GM21576 (cell line): Measurements from ENCODE around the gene ACER3.
"Not testable (repeated sequence)": the region's sequence is repeated elsewhere in the genome, so short reads cannot be mapped to it uniquely, and the experiment has no call there.

Experiments used
- ATAC-seq: cut with Tn5 transposase; IDR thresholded peaks from one replicate; pipeline ENCODE4 v1.9.1; 2021; ENCODE audit warnings: mild to moderate bottlenecking, moderate library complexity; ENCODE audit not compliant: unreplicated experiment

Gene ACER3

GRCh38 chr11:76836613-76837291 lies 24.0 kb upstream of the ACER3 start:
- no peak for ATAC-seq

- no peak for ATAC-seq
Measured at GRCh38 chr11:76837696-76838677, 22.7 kb upstream of the ACER3 start.

DNA sequence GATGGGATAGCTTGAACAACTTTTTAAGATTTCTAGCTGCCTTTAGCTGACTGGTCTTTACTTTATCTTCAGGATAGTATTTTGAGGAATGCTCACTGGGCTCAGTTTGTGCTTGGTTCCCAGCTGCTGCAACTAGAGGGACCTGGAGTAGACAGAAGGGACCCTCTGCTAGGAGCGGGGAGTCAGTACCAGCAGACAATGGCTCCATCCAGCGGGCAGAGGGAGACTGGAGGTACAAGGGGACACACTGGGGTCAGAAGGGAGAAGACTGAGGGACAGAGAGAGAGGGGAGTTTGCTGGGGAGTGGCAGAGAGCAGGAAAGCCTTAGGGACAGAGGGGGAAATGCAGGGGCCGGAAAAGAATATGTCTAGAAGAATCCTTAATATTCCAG lies 22.0 kb upstream of the ACER3 start:
- ATAC-seq: no peak

DNA sequence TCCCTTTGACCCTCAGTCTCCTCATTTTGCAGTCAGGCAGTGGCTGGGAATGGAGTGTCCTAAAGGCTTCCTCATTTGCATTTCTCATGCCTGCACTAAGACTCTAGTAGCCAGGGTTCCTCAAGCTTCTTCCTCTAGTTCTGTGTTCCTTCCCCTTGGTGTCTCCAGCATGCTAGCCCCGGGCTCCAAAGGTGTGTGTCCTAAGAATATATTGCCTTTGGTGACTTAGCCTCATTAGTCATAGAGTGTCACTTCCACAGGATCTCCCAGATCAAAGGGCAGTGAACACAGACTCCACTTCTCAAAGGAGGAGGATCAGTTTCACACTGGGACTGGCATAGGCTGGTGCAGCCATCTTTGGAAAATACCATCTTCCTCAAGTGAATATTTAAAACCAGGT lies 21.4 kb upstream of the ACER3 start:
- ATAC-seq: no peak

- ATAC-seq: no peak
Measured at GRCh38 chr11:76841923-76842452, 18.7 kb upstream of the ACER3 start.

- ATAC-seq: no peak
Measured at GRCh38 chr11:76843907-76844306, 16.8 kb upstream of the ACER3 start.

DNA sequence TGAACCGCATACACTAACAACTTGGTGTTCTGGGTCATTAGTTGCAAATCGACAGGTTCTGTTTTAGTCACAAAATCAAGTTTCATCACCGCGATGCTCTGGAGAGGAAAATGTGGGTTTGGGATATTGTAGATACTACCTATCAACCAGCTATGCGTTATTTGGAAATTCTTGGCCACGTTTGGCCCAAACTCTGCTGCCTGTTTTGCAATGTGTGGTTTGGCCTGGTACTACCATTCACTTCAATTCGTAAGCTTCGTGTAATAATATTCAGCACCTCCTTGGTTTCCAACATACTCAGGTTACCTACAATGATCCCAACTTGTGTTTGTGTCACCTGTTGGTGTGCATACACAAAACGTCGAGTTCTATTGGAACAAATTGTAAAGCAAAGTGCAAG lies 16.2 kb upstream of the ACER3 start:
- ATAC-seq: no peak

GRCh38 chr11:76845069-76845468 lies 15.6 kb upstream of the ACER3 start:
- no peak for ATAC-seq

GRCh38 chr11:76846441-76846840 lies 14.3 kb upstream of the ACER3 start:
- ATAC-seq: no peak

DNA sequence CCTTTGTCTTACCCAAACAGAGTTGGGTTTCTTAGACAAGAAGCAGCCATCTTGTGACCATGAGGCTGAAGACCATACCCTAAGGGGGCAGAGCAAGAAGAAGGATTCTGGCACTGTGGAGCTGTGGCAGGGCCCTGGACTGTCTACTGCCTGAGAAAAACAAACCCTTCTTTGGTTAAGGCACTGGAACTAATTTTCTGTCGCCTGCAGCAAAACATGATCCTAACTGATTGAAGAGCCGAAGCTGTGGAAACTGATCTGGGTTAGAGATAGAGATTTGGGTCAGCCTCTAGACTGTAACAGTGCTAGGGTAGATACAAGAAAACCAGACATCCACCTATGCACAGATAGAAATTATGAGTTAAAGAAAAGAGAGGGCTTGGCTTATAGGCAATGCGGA lies 11.3 kb upstream of the ACER3 start:
- ATAC-seq: no peak

DNA sequence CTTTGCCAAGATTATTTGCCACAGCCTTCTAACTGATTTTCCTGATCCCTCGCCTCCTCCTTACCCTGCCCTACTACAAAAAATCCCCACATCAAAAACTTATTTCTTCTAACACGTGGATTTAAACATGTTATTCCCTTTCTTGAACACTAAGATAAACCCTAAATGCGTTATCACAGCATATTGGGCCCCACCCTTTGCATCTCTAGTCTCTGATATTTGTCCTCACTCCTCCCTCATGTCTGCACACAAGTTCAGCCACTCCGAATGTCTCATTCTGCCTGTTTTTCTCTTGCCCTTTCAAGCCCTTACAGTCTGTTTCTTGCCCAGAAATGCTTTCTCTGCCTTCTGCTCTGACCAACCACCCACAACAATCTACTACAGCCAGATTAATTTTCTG lies 10.6 kb upstream of the ACER3 start:
- no peak for ATAC-seq

- no peak for ATAC-seq
Measured at GRCh38 chr11:76850815-76851214, 9.9 kb upstream of the ACER3 start.

DNA sequence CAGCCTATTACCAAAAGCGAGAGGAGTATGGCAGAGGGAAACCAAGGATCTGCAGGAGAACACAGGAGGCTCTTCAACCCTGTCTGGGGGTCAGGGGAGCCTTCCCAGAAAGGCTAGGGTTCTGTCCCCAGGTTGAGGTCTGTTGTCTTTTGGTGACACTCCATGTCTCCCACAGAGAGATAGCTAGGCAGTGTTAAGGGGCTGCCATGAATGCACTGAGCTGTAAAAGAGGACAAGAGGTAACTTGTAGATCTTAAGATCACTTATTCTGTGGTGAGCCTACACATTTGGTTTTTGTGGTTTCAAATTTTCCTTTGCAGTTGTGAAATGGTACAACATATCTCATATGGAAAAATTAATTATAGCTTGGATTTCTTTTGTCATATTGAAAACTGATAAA lies 6.0 kb upstream of the ACER3 start:
- no peak for ATAC-seq

DNA sequence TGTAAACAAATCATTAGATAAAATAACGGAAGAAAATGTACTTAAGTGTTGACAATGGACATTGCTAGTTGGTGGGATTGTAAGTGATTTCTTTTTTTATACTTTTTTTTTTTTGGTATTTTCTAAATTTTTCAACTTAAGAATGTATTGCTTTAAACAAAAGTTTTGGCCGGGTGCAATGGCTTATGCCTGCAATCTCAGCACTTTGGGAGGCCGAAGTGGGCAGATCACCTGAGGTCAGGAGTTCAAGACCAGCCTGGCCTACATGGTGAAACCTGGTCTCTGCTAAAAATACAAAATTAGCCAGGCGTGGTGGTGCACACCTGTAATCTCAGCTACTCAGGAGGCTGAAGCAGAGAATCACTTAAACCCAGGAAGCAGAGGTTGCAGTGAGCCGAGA lies 5.0 kb upstream of the ACER3 start:
- ATAC-seq: not testable (repeated sequence)

DNA sequence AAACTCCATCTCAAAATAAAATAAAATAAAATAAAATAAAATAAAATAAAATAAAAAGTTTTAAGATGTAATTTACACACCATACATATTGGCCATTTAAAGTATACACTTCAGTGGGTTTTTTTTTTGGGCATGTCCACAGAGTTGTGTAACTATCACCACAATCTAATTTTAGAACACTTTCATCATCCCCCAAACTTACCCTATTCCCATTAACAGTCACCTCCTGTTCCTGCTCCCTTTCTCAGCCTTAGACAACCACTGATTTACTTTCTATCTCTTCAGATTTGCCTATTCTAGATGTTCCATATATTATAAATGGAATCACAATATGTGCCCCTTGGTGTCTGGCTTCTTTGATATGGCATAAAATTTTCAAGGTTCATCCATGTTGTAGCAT lies 4.6 kb upstream of the ACER3 start:
- no peak for ATAC-seq

DNA sequence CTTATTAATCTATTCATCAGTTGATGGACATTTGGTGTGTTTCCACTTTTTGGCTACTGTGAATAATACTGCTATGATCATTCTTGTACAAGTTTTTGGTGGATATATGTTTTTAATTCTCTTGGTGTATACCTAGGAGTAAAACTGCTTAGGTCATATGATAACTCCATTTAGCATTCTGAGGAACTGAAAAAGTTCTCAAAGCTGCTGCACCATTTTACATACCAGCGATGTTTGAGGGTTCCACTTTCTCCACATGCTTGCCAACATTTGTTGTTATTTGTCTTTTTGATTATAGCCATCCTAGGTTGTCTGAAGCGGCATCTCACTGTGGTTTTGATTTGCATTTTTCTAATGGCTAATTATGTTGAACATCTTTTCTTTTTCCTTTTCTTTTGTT lies 4.1 kb upstream of the ACER3 start:
- ATAC-seq: no peak

DNA sequence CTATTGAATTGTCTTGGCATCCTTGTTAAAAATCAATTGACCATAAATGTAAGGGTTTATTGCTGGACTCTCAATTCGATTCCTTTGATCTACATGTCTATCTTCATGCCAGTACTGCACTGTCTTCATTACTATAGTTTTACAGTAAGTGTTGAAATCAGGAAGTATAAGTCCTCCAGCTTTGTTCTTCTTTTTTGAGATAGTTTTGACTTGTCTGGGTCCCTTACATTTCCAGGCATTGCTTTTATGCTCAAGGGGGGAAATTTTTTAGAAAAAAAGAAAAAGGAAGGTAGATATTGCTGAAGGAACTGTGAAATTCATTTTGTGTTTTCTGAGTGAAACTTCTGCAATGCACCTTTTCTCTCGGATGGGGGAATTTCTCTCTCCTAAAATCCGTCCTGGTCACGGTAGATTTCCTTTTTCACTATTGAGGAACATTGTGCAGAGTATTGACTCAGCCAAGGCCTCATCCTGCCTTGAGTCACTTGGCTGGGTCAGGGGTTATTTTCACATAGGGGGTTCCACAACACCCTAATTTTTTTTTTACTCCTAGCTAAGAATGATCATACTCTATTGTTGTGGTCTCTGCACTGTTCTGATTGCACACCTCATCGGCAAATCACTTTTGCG lies 2.8 kb upstream of the ACER3 start:
- ATAC-seq: no peak

DNA sequence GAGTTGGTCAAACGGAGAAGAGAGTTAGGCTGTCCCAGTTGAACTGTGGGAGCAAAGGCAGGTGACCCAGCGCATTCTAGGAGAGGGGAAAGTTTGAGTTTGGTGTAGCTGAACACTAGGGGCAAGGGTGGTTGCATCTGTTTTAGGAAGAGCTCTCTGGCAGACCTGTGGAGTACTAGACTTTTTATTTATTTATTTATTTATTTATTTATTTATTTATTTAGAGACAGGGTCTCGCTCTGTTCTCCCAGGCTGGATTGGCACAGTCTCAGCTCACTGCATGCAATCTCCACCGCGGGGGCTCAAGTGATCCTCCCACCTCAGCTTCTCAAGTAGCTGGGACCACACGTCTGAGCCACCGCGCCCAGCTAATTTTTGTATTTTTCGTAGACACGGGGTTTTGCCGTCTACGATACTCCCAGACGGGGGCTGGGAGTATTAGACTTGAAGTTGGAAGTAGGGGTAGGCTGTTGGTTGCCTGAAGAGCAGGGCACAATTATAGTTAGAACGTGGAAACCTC lies 950 bp upstream of the ACER3 start:
- no peak for ATAC-seq

DNA sequence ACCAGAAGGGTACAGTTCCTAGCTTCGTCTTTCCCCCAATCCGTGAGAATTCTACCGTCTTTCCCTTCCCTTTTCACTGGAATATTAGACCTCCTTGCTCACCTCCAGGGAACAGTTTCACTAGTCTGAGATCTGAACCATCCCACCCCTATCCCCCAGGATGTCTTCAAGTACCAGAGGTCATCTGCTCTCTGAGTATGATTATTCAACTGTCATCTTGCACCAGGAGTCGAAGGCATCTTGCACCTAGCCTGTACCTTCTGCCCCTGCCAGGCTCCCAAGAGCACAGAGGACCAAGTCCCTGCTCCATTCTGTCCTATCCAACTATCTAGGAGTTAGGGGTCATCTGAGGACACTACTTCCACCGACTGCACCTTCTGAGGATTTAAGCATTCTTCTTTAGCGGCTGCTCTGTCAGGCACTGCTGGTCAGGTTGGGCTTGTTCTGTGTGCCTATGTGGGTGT lies 804 bp downstream of the ACER3 start:
- ATAC-seq: no peak

GRCh38 chr11:76862794-76863193 lies 2.1 kb downstream of the ACER3 start:
- not testable (repeated sequence) for ATAC-seq

DNA sequence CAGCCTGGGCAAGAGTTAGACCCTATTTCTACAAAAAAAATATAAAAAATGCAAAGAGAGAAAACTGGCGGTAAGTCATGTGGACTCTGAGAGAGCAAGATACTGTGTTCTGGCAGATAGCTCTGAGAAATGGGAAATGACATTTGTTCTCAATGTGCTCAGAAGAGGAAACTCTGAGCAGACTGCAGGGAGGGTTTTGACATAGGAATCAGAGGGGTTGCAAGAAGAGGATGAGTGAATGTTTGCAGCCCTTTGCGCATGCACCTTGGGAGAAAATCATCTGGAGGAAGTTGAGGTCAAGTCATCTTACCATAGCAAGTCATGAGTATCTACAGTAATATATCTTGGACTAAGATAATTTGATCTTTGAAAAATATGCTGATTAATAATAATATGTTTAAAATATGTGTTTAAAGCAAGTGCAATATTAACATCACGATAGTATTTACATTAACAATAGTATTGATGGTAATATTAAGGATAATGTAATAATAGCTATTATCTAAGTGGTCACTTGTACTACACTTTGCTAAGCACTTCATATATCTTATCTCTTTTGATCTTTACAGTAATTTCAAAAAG lies 2.6 kb downstream of the ACER3 start:
- ATAC-seq: no peak
